ENCODE results near the gene CELF2. TPM values are rescaled to one million over a fixed set of nuclear protein-coding genes. Genes with fewer than 3 reads are reported as not detected.

Gene CELF2
- total RNA-seq, 1 experiment from 2014 or later: 28.7 TPM

- H3K23me2 ChIP-seq (ENCODE audit: insufficient read length, low read depth, low read length, poor library complexity, severe bottlenecking): no peaks in the 10 kb centered on the region
- DNase-seq: no peak
- no peak overlapping the region for H4K5ac ChIP-seq (ENCODE audit: insufficient read length, low read depth, low read length)
- no peak overlapping the region for H2BK20ac ChIP-seq (ENCODE audit: low read depth, low read length, poor library complexity, severe bottlenecking)
- H3K4ac ChIP-seq (ENCODE audit: low read depth, low read length): no peak overlapping the region
- H3K27ac ChIP-seq (ENCODE audit: insufficient read length, low read depth, low read length): no peak overlapping the region
- no peak overlapping the region for H2BK5ac ChIP-seq (ENCODE audit: insufficient read length, low read length)
- no peak overlapping the region for H3T11ph ChIP-seq (ENCODE audit: low read length)
- H3K9me3 Mint-ChIP-seq: no peaks in the 10 kb centered on the region
- H3K27me3 Mint-ChIP-seq (ENCODE audit: low read depth): peaks cover 1% of the 10 kb centered on the region; the same call in 1 of the 2 replicates
- no peak overlapping the region for H4K8ac ChIP-seq (replicated peaks; ENCODE audit: insufficient read length, low read depth, low read length)
- H2BK15ac ChIP-seq (ENCODE audit: low read depth, low read length): no peak overlapping the region
- H2BK120ac ChIP-seq (ENCODE audit: low read depth, low read length, poor library complexity, severe bottlenecking): no peak overlapping the region
- no peaks in the 10 kb centered on the region; the same call in 1 of the 2 replicates for H3K4me1 ChIP-seq (ENCODE audit: insufficient read depth, low read length)
- peaks cover 9 to 15% of the 10 kb centered on the region in 2 experiments for H3K4me1 Mint-ChIP-seq
- no peak for TF ChIP-seq CTCF (conservative IDR thresholded peaks at IDR 0.05)
- no peak overlapping the region for H3K23ac ChIP-seq (ENCODE audit: insufficient read length, low read depth, low read length)
- no CpG with 5 or more reads among the region's 9 CpGs for WGBS (ENCODE audit: extremely low coverage, insufficient read length, low lambda C conversion rate)
- no peaks in the 10 kb centered on the region for H3K27me3 ChIP-seq (ENCODE audit: insufficient read depth, low read length)
- no peaks in the 10 kb centered on the region for H3K9me3 ChIP-seq (ENCODE audit: control insufficient read depth, low read depth, low read length)
- H3K36me3 Mint-ChIP-seq (ENCODE audit: insufficient read depth in 1 of 3, low read depth in 3 of 3): no peaks in the 10 kb centered on the region
- H3K9ac ChIP-seq (ENCODE audit: extremely low read depth, insufficient read length, low read length): no peak overlapping the region
- H2BK12ac ChIP-seq (ENCODE audit: insufficient read length, low read depth, low read length): no peak overlapping the region
- H2AK5ac ChIP-seq (ENCODE audit: insufficient read length, low read length): no peak overlapping the region
- no peaks in the 10 kb centered on the region for H3K79me2 ChIP-seq (ENCODE audit: insufficient read depth, low read length)
- no peak overlapping the region for H2AFZ ChIP-seq (ENCODE audit: low read length)
- H3K18ac ChIP-seq (ENCODE audit: insufficient read length, low read depth, low read length): no peak overlapping the region
- H3K79me1 ChIP-seq (ENCODE audit: insufficient read depth, low read depth, low read length, poor library complexity, severe bottlenecking): no peaks in the 10 kb centered on the region
- H3K14ac ChIP-seq (ENCODE audit: insufficient read depth, low read length): no peak overlapping the region
- no peak overlapping the region for H3K56ac ChIP-seq (ENCODE audit: insufficient read length, low read depth, low read length)
- no peak overlapping the region for H4K91ac ChIP-seq (ENCODE audit: insufficient read length, low read depth, low read length)
- H3K4me2 ChIP-seq (ENCODE audit: insufficient read depth, insufficient read length, low read length): no peak overlapping the region
- H4K20me1 ChIP-seq (ENCODE audit: control insufficient read depth, insufficient read depth, insufficient read length): no peaks in the 10 kb centered on the region
- H3K4me3 Mint-ChIP-seq: no peak overlapping the region
- no peak overlapping the region for H3K27ac Mint-ChIP-seq
Measured at GRCh38 chr10:11005725-11006427, 11.8 kb upstream of the CELF2 start.
